ENCODE data around the gene KIF25.

KIF25 gene

DNA sequence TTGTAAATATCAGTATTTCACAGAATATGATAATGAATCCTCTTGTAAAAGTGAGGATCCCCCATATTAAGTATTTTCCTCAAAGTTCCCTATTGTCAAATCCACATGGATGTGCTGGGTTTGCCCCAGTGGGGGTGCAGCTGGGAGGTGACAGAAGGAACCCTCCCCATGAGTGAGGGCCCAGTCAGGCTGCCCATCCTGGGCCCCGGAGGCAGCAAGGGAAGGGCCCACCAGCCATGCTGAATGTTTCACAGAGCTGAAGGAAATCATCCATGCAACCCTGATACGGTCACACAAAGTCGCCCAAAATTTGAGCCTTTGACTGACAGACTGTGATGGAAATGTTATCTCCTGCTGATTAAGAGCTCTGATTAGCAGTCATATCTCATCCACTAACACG is 41.8 kb downstream of the KIF25 start:
- no peak for DNase-seq

DNA sequence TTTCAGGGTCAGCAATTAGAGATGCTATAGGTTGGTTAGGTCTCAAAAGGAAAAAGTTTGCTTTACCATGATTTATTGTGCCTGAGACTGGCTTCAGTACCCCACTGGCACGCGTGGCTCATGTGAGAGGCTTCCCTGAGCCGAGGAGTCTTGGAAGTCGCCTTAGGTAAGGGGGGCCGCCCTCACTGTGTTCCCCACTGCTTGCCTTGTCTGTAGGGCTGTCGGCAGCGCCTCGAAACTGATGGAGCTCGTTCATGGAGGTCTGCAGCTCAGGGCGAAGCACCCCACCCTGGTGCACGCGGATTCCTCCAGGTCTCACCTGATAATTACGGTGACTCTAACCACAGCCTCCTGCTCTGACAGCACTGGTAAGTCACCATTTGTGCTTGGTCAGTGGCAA is 42.4 kb downstream of the KIF25 start:
- no peak for DNase-seq

GRCh38 chr6:168040856-168041496 is 43.5 kb downstream of the KIF25 start:
- no peak for DNase-seq

GRCh38 chr6:168041928-168042327 is 44.5 kb downstream of the KIF25 start:
- no peak for DNase-seq

DNA sequence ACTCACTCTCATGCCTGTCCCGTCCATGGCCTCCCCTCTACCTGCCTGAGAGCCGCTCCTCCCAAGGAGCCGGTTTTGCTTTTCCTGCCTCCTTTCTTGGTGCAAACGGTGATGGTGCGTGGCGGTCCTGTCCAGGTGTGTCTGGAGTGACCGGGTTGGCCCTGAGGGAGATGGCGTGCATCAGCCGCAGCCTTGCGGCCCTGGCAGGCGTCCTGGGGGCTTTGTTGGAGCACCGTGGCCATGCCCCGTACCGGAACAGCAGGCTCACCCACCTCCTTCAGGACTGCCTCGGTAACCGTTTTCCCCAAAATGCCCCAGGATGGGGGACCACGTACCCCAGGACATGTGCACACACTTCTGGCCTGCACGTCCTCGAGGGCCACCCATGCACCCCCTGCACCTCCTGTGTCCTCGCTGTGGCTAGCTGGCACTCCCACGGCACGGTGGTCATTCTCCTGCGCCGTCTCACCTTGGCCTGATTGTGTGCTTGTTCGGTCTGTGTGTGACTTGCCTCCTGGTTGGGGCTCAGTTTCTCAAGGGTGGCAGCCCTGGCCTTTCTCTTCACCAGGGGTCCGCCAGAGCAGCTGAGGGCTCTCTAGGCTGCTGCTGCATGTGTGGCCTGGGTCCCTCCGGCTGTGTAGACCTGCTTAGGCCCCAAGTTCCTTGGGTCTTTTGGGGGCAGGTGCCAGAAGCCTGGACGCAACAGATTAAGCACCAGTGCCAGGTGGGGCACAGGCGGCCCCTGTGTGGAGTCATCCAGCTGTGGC is 45.1 kb downstream of the KIF25 start:
- DNase-seq = no peak

GRCh38 chr6:168043193-168043847 is 45.8 kb downstream of the KIF25 start:
- DNase-seq = no peak

DNA sequence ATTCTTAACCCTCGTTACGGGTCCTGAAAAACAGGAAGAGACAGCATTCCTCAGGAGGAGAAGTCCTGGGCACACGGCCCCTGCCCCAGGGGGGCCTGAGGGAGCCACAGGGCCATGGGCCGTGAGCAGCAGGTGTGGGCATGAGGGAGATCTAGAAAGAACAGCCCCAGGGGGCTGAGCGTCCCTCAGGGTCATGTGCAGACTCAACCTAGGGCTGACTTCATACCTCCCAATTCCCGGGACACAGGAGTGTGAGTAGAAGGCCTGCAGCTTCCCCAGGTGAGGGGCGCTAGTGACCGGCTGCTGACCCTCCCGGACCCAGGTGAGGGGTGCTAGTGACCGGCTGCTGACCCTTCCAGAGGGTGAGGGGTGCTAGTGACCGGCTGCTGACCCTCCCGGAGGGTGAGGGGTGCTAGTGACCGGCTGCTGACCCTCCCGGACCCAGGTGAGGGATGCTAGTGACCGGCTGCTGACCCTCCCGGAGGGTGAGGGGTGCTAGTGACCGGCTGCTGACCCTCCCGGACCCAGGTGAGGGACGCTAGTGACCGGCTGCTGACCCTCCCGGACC is 46.5 kb downstream of the KIF25 start:
- no peak for DNase-seq

DNA sequence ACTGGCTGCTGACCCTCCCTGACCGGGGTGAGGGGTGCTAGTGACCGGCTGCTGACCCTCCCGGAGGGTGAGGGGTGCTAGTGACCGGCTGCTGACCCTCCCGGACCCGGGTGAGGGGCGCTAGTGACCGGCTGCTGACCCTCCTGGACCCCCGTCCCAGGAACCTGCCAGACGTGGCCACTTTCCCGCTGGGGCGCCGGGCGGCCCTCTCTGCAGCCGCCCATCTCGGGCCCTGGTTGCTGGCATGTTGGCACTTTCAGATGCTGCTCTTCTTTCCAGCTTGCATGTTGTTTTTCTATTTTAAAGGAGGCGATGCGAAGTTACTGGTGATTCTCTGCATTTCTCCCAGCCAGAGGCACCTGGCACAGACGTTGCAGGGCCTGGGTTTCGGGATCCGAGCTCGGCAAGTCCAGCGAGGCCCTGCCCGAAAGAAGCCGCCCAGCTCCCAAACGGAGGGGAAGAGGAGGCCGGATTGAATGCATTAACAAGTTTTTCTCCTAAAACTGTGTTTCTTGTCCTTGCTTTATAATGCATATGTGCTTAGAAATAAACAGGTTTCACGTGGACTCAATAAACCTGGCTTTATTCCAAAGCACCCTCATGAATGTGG is 47.2 kb downstream of the KIF25 start:
- no peak for DNase-seq

DNA sequence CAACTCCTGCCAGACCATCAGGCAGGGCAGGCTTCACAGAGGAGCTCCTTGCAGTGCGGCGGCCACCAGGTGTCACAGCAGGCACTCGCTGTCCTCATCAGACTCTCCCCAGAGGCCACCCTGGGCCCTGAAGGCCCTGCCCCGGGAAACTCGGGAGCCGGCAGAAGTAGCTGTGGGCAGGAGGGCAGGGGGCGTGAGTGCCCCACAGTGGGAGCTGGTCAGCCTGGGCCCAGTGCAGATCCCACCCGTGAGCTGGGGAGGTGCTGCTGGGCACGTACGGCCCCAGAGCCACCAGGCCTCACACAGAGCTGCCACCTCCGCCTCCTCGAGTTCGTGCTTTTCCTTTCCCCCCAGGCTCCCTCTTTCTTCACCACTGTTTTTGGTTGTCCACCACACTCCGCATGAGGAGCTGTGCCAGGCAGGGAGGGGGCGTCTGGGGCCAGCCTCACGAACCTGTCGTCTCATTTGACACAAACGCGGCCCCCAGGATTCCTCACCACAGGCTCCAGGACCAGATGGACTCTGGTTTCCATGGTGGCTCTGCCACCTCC is 47.7 kb downstream of the KIF25 start:
- DNase-seq = no peak

- DNase-seq = no peak
Observed at GRCh38 chr6:168045706-168046620, 48.5 kb downstream of the KIF25 start.

- no peak for DNase-seq
Observed at GRCh38 chr6:168046696-168047095, 49.2 kb downstream of the KIF25 start.

GRCh38 chr6:168047841-168048723 is 50.6 kb downstream of the KIF25 start:
- DNase-seq = no peak

DNA sequence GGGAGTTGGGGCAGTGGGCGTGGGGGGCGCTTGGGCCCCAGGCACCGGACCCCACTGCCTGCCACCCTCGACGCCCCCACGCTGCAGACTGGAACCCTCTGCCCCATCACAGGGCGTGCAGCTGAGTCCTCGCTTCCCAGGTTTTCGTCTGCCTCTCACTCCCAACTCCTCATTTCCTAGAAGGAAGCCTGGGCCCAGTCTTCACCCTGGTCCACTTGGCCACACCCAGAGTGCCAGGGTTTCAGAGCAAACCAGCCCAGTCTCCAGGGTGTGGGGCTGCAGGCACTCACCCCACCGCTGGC is 51.2 kb downstream of the KIF25 start:
- DNase-seq = no peak

DNA sequence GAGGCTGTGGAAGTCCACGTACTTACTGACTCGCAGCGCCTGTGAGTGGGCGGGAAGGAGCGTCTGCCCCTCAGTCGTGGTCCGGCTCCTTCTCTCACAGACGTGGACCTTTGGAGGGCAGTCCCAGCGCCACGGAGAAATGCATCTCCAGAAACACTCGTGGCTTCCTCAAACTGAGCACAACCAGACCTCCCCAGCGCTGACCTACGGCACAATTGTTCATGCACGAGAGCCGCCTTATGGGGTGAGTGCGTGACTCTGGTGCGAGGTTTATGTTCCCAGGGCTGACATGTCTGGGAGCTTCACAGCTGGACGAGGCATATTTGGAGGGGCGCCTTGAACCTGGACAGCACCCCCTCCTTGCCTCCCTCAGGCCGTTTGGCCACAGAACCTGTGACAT is 51.8 kb downstream of the KIF25 start:
- no peak for DNase-seq

DNA sequence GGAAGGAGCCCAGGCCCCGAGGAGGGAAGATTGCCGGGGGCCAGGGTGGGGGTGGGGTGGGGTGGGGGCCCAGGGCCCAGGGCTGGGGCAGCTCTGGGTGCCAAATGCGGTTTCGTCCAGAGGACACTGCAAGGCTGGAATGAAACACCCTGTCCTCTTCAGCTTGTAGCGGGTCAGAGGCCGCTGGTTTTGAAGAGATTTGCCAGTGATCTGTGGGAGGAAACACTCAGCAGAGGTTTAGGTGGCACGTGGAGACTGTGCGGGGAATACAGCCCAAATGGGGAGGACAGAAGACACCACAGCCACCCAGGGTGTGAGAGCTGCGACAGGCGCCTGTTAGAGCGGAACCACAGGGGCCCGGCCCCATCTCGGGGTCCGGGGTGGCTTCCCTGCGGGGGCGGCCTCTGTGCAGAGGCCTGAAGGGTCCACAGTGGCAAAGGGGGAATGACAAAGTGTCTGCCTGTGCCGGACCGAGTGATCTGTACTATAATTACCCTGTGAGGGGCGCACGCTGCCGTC is 52.3 kb downstream of the KIF25 start:
- DNase-seq = no peak

DNA sequence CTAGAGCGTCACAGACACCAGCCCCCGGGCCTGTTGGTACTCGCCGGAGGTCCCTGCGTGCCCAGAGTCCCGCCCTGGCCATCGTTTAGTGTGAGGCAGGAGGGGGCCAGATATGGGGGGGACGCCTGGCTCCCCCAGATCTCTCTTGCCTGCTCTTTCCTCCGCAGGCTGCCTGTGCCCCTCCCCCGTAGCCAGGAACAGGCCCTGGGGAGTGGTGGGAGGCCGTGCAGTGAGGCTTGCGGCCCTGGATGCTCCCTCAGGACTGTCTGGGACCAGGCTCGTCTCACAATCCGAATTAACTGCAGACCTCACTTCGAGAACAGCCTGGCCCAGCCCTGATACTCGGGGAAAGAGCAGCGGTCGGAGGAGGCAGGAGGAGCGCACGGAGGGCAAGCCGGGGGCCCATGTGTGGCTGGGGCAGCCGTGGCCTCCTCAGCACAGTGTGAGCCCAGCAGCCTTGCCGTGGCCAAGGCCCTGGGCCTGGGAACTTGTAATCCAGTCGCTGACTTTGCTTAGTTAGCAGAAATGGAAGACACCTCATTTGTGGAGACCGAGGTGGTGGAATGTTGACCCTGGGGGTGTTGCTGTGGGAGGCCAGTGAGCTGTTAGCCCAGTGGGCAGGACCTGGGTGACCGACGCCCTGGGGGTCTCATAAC is 52.9 kb downstream of the KIF25 start:
- DNase-seq = no peak

- no peak for DNase-seq
Observed at GRCh38 chr6:168050881-168051586, 53.6 kb downstream of the KIF25 start.

- no peak for DNase-seq
Observed at GRCh38 chr6:168051648-168052047, 54.2 kb downstream of the KIF25 start.

- no peak for DNase-seq
Observed at GRCh38 chr6:168052291-168052891, 54.9 kb downstream of the KIF25 start.
